ENCODE data around the gene MAP4K1. TPM values are rescaled to one million over a fixed set of nuclear protein-coding genes. Genes with fewer than 3 reads are reported as not detected.

MAP4K1 gene
- total RNA-seq, 1 experiment from 2014 or later: 11.1 TPM

DNA sequence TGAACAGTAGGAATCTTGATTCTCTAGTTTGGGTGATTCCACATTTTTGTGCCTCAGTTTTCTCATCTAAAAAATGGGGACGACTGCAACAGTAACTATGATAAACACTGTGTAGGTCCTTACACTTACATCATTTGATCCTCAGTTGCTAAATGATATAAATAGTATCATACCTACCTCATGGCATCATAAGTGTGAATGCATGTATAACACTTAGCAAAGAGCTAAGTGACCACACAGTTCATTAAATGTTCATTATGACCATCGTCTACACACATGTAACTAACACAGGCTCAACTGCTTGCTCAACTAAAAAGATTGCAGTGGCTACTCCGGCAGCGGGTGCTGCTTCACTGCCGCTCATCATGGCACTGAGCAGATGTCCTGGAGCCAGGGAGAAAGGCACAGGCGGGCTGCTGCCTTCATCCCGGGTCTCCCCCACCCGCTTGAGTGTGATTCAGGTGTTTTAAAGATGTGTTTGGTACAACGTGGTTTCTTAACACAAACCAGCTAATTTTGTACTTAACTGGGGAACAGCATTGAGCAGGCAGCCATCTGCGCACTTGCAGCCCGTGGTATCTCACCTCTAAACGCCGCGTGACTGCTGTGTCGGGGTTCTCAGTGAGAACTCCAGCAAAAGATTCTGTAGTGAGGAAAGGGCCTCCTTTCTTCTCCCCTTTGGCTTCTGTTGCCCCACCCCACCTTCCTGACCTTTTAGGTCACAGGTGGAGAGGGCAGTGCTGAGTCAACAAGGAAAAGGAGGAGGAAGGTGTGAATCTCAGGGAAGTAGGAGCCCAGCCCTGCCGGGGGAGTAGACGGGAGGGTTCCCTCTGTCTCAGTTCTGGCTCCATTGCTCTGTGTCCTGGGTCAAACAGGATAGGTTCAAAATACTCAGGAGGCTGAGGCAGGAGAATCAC, 18.0 kb upstream of the MAP4K1 start:
- Histone ChIP-seq H3K4me1 (ENCODE audit: control insufficient read depth, insufficient read depth, low read length) (peaks cover 4% of the 10 kb centered on the region; the same call in 1 of the 2 replicates), H3K4me3 (ENCODE audit: low read depth in 2 of 2, low read length in 2 of 2) (no peak overlapping the region), H3K9me3 (ENCODE audit: control insufficient read depth, insufficient read depth, low read depth, low read length) (no peaks in the 10 kb centered on the region), H3K36me3 (ENCODE audit: control insufficient read depth, insufficient read depth, low read length) (peaks cover 25% of the 10 kb centered on the region), H3K27me3 (ENCODE audit: control insufficient read depth, insufficient read depth, low read length) (no peaks in the 10 kb centered on the region), H3K27ac (ENCODE audit: low read length) (no peak overlapping the region)
- POLR2A ChIA-PET: no interaction called here
- no TSS peak for BruUV-seq (replicated peaks)
- CTCF ChIA-PET: interaction anchor here (1.0 to 3.1 kb wide), 7 partner anchors 11 to 1670 kb away, joined by 9 to 66 read pairs (median 22); partner anchors contain the start of genes ACTN4, EIF3K and MAP4K1
- ATAC-seq (no peak), DNase-seq (ENCODE audit: low read depth, low spot score) (no peak)
- in situ Hi-C loops (cut with HindIII; ENCODE audit: low pct_unique_long_range_greater_than_20kb, low sequenced_read_pairs) (no loop called here), intact Hi-C loops (cut with micrococcal nuclease; ENCODE audit: unreplicated experiment) (loop anchor here (10.0 kb wide), 1 partner anchor 231 kb away; the partner anchor contains the start of gene FAM98C)
- TF ChIP-seq, protein P1, sequence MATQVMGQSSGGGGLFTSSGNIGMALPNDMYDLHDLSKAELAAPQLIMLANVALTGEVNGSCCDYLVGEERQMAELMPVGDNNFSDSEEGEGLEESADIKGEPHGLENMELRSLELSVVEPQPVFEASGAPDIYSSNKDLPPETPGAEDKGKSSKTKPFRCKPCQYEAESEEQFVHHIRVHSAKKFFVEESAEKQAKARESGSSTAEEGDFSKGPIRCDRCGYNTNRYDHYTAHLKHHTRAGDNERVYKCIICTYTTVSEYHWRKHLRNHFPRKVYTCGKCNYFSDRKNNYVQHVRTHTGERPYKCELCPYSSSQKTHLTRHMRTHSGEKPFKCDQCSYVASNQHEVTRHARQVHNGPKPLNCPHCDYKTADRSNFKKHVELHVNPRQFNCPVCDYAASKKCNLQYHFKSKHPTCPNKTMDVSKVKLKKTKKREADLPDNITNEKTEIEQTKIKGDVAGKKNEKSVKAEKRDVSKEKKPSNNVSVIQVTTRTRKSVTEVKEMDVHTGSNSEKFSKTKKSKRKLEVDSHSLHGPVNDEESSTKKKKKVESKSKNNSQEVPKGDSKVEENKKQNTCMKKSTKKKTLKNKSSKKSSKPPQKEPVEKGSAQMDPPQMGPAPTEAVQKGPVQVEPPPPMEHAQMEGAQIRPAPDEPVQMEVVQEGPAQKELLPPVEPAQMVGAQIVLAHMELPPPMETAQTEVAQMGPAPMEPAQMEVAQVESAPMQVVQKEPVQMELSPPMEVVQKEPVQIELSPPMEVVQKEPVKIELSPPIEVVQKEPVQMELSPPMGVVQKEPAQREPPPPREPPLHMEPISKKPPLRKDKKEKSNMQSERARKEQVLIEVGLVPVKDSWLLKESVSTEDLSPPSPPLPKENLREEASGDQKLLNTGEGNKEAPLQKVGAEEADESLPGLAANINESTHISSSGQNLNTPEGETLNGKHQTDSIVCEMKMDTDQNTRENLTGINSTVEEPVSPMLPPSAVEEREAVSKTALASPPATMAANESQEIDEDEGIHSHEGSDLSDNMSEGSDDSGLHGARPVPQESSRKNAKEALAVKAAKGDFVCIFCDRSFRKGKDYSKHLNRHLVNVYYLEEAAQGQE (IDR thresholded peaks at IDR 0.05; ENCODE audit: insufficient read depth in 1 of 2, low read depth in 2 of 2, low read length in 1 of 2): no peak
- TF ChIP-seq, protein P2, sequence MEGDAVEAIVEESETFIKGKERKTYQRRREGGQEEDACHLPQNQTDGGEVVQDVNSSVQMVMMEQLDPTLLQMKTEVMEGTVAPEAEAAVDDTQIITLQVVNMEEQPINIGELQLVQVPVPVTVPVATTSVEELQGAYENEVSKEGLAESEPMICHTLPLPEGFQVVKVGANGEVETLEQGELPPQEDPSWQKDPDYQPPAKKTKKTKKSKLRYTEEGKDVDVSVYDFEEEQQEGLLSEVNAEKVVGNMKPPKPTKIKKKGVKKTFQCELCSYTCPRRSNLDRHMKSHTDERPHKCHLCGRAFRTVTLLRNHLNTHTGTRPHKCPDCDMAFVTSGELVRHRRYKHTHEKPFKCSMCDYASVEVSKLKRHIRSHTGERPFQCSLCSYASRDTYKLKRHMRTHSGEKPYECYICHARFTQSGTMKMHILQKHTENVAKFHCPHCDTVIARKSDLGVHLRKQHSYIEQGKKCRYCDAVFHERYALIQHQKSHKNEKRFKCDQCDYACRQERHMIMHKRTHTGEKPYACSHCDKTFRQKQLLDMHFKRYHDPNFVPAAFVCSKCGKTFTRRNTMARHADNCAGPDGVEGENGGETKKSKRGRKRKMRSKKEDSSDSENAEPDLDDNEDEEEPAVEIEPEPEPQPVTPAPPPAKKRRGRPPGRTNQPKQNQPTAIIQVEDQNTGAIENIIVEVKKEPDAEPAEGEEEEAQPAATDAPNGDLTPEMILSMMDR (IDR thresholded peaks at IDR 0.05): no peak
- no peak for TF ChIP-seq TCF7L2 (IDR thresholded peaks at IDR 0.05; ENCODE audit: low read depth, low read length)
- no peak for TF ChIP-seq POLR2AphosphoS5 (IDR thresholded peaks at IDR 0.05; ENCODE audit: low read depth, low read length)

DNA sequence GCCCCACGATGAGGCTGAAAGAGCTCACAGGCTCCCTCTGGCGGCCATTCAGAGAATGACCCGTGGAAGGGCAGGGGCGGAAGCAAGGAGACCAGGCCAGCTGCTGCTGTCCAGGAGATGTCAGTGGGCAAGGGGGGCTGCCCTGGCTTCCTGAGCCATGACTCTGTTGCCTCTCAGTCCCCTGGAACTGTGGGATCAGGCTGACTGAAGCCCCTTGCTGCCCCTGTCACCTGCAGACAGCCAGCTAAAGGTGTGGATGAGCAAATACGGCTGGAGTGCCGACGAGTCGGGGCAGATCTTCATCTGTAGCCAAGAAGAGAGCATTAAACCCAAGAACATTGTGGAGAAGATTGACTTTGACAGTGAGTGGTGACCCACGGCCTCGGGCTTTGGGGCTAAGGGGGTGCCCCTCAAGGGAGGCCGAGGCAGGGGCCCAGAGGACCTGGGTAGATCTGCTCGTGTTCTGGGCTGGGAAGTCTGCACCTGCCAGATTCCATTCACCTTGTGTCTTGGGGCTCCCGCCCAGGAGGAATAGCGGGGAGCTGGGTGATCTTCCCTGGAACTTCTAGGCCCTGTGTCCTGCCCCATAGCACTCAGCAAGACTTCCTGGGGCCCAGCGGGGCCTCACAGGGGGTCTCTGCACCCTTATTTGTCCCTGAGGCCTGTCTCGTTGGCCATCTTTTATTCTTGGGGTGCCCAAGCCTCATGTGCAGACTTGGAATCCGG, 17.2 kb upstream of the MAP4K1 start:
- TF ChIP-seq POLR2AphosphoS5 (IDR thresholded peaks at IDR 0.05; ENCODE audit: low read depth, low read length) (no peak), SIN3A (IDR thresholded peaks at IDR 0.05; ENCODE audit: borderline replicate concordance, insufficient read depth, low read depth, low read length) (no peak), TCF7L2 (IDR thresholded peaks at IDR 0.05; ENCODE audit: low read depth, low read length) (no peak)
- TF ChIP-seq, protein P2 (IDR thresholded peaks at IDR 0.05): no peak
- TF ChIP-seq, protein P1 (IDR thresholded peaks at IDR 0.05; ENCODE audit: insufficient read depth in 1 of 2, low read depth in 2 of 2, low read length in 1 of 2): no peak
- Histone ChIP-seq H3K9me3 (ENCODE audit: control insufficient read depth, insufficient read depth, low read depth, low read length) (no peaks in the 10 kb centered on the region), H3K27ac (ENCODE audit: low read length) (no peak overlapping the region), H3K36me3 (ENCODE audit: control insufficient read depth, insufficient read depth, low read length) (peaks cover 27% of the 10 kb centered on the region), H3K4me3 (ENCODE audit: low read depth in 2 of 2, low read length in 2 of 2) (no peak overlapping the region), H3K4me1 (ENCODE audit: control insufficient read depth, insufficient read depth, low read length) (peaks cover 4% of the 10 kb centered on the region; the same call in 1 of the 2 replicates), H3K27me3 (ENCODE audit: control insufficient read depth, insufficient read depth, low read length) (no peaks in the 10 kb centered on the region)
- in situ Hi-C loops (cut with HindIII; ENCODE audit: low pct_unique_long_range_greater_than_20kb, low sequenced_read_pairs) (no loop called here), intact Hi-C loops (cut with micrococcal nuclease; ENCODE audit: unreplicated experiment) (loop anchor here (1.0 to 10.0 kb wide), 4 partner anchors 78 to 230 kb away; partner anchors contain the start of gene FAM98C)
- POLR2A ChIA-PET: interaction anchor here (0.5 to 2.0 kb wide), 13 partner anchors 12 to 1830 kb away, joined by 3 to 6 read pairs (median 4); partner anchors contain the start of genes ACTN4, EIF3K, FAM98C and MAP4K1
- ATAC-seq (peak; percentile 73), DNase-seq (ENCODE audit: low read depth, low spot score) (no peak)
- BruUV-seq (replicated peaks): TSS peak; percentile 24
- CTCF ChIA-PET: interaction anchor here (0.5 to 3.1 kb wide), 52 partner anchors 7 to 1692 kb away, joined by 3 to 66 read pairs (median 5); partner anchors contain the start of genes ACTN4, EIF3K, FAM98C and GGN
